AG04449 (cell line): ENCODE measurements around the gene A2ML1.
"Not testable (repeated sequence)": the region's sequence is repeated elsewhere in the genome, so short reads cannot be mapped to it uniquely, and the experiment has no call there.

ENCODE experiments used
- CTCF ChIA-PET: fragments of 350-600 bp; formaldehyde crosslinking; extraction: SDS; loops from one replicate; lab custom pipeline; 2021; ENCODE audit warnings: antibody characterized with exemption; lab: Yijun Ruan, JAX
- POLR2A ChIA-PET: fragments of 400-600, 350-600 bp; formaldehyde crosslinking; extraction: SDS; loops from one replicate; lab custom pipeline; 2020; ENCODE audit warnings: antibody characterized with exemption, inconsistent platforms; lab: Yijun Ruan, JAX
- DNase-seq: peaks from one replicate; pipeline ENCODE4 v3.0.0-alpha.2; 2010; ENCODE audit warnings: low read depth, low spot score
- H3K4me3 ChIP-seq: 2 replicates; pipeline ENCODE4 v1.5.1; 2011; ENCODE audit warnings: low read depth, mild to moderate bottlenecking, control low read depth, low read length
- TF ChIP-seq, protein P1 (sequence below): IDR thresholded peaks from one replicate; pipeline ENCODE4 v1.5.1; 2011; ENCODE audit warnings: mild to moderate bottlenecking, moderate library complexity, low read length, control low read depth, inconsistent platforms; ENCODE audit not compliant: insufficient read depth; ENCODE audit errors: missing control alignments

Gene A2ML1

DNA sequence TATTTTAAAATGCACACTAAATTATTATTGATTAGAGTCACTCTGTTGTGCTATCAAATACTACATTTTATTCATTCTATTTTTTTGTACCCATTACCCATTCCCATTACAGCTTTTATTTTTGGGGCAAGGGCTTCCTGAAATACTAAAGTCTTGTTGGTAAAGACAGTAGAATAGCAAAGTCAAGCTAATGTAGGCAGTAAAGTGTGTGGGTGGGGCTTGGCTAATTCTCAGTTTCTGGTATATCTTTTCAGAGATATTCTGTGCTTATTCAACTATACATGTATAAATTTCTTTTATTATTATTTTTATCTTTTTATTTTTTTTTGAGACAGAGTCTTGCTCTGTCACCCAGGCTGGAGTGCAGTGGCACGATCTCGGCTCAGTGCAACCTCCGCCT, 69.6 kb downstream of the A2ML1 start:
- ChIA-PET CTCF (interaction anchor here (1.9 to 9.7 kb wide), 11 partner anchors 10 to 348 kb away, joined by 7 to 97 read pairs (median 23); partner anchors contain the start of genes MFAP5 and PHC1), POLR2A (no interaction called here)
- TF ChIP-seq, protein P1, sequence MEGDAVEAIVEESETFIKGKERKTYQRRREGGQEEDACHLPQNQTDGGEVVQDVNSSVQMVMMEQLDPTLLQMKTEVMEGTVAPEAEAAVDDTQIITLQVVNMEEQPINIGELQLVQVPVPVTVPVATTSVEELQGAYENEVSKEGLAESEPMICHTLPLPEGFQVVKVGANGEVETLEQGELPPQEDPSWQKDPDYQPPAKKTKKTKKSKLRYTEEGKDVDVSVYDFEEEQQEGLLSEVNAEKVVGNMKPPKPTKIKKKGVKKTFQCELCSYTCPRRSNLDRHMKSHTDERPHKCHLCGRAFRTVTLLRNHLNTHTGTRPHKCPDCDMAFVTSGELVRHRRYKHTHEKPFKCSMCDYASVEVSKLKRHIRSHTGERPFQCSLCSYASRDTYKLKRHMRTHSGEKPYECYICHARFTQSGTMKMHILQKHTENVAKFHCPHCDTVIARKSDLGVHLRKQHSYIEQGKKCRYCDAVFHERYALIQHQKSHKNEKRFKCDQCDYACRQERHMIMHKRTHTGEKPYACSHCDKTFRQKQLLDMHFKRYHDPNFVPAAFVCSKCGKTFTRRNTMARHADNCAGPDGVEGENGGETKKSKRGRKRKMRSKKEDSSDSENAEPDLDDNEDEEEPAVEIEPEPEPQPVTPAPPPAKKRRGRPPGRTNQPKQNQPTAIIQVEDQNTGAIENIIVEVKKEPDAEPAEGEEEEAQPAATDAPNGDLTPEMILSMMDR = no peak
- H3K4me3 ChIP-seq = no peak overlapping the region
- DNase-seq = no peak

DNA sequence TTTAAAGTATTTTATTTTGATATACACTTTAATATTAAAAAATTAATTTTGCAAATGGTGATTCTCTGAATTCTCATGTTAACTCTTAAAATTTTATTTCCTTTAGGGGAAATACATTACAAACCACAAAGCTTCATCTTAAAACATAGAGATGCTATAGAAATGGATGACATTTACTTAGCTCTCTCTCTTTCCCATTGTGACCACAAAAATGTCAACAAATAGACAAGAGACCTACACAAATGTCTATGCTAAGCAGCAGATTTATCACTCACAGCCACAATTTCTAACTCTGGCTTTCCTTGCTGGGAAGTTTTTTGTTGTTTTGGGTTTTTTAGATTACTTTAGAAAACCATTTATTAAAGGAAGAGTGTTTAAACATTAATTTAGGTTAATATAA, 72.0 kb downstream of the A2ML1 start:
- TF ChIP-seq, protein P1 = no peak
- ChIA-PET POLR2A (no interaction called here), CTCF (interaction anchor here (1.6 to 9.7 kb wide), 2 partner anchors 213 to 237 kb away, joined by 4 to 97 read pairs; partner anchors contain the start of gene MFAP5)
- no peak overlapping the region for H3K4me3 ChIP-seq
- DNase-seq = no peak

DNA sequence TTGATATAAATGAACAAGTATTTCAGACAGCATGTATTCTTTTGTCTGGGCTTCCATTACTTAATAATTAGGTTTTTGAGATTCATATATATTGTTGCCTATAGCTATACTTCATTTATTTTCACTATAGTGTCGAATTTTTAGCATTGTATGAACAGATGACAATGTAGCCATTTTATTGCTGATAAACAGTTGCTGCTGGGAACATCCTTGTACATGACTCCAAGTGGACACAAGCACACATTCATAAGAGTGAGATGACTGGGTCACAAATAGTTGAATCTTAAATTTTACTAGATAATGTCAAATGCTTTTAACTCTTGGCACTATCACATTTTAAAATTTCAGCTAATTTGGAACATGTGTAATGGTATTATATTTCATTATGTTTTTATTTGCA, 72.6 kb downstream of the A2ML1 start:
- CTCF ChIA-PET = interaction anchor here (1.2 to 9.7 kb wide), 3 partner anchors 15 to 237 kb away, joined by 3 to 97 read pairs (median 4); partner anchors contain the start of gene MFAP5
- H3K4me3 ChIP-seq = no peak overlapping the region
- POLR2A ChIA-PET = no interaction called here
- TF ChIP-seq, protein P1 = no peak
- DNase-seq = no peak

DNA sequence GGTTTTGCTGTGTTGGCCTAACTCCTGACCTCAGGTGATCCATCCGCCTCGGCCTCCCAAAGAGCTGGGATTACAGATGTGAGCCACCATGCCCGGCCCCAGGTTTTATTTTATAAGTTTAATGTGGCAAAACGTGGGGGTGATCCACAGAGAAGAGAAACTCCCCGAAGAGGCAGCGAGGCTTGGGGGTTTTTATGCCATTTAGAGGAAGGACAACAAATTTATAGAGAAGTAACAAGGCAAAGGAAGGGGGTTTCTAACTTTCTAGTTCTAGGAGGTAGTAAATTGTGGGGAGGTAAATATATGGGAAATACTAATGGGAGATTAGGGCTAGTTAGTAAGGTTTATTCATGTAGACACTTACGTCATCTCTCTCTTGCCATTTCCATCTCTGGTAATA, 74.7 kb downstream of the A2ML1 start:
- TF ChIP-seq, protein P1 = no peak
- ChIA-PET POLR2A (no interaction called here), CTCF (interaction anchor here (9.7 kb wide), 1 partner anchor 239 kb away, joined by 97 read pairs; the partner anchor contains the start of gene MFAP5)
- DNase-seq = no peak
- no peak overlapping the region for H3K4me3 ChIP-seq

DNA sequence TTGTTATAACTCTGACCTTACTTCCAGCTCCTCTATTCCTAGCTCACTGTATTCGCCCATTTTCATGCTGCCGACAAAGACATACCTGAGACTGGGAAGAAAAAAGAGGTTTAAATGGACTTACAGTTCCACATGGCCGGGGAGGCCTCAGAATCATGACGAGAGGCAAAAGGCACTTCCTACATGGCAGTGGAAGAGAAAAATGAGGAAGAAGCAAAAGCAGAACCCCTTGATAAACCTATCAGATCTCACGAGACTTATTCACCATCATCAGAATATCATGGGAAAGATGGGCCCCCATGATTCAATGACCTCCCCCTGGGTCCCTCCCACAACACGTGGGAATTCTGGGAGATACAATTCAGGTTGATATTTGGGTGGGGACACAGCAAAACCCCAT, 77.4 kb downstream of the A2ML1 start:
- ChIA-PET POLR2A (no interaction called here), CTCF (no interaction called here)
- H3K4me3 ChIP-seq = no peak overlapping the region
- DNase-seq = no peak
- TF ChIP-seq, protein P1 = no peak

DNA sequence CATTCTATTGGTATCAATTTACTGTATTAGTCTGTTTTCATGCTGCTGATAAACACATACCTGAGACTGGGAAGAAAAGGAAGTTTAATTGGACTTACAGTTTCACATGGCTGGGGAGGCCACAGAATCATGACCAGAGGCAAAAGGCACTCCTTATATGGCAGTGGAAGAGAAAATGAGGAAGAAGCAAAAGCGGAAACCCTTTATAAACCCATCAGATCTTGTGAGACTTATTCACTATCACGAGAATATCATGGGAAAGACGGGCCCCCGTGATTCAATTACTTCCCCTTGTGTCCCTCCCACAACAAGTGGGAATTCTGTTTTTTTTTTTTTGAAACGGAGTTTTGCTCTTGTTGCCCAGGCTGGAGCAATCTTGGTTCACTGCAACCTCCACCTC, 80.3 kb downstream of the A2ML1 start:
- H3K4me3 ChIP-seq, CTCF ChIA-PET, DNase-seq, POLR2A ChIA-PET: not testable (repeated sequence)

DNA sequence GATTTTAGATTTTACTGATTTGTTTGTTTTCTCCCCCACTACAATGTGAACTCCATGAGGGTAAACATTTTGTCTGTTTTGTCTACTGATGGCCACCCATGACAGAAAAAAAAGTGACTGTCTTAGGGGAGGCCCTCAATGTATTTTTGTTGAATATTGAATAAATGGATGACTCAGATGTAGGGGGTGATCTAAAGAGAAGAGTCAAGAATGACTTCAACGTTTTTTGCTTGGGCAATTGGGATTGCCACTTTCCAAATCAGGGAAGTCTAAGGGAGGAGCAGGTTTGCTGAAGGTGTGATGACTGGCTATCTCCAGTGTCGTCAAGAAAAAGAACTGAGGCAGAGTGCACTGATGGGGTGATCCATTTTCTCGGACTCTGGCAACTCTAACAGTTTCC, 81.2 kb downstream of the A2ML1 start:
- CTCF ChIA-PET = interaction anchor here (1.0 to 1.2 kb wide), 2 partner anchors 10 to 13 kb away, joined by 5 to 6 read pairs; partner anchors contain the start of gene PHC1
- POLR2A ChIA-PET = no interaction called here
- DNase-seq = no peak
- no peak overlapping the region for H3K4me3 ChIP-seq
- TF ChIP-seq, protein P1 = no peak
